Tibial nerve (tissue), 4 donors: Measurements from ENCODE around the gene CITED1. TPM values are rescaled to one million over a fixed set of nuclear protein-coding genes. Genes with fewer than 3 reads are reported as not detected.
A peak's percentile ranks its signal among the peaks of the same experiment; 100 is the strongest.

Experiments used
- DNase-seq, 2 donors: peaks; one replicate each; pipeline ENCODE4 v3.0.0-alpha.2; 2019; ENCODE audit warnings: low spot score in 2 of 2
- H3K27ac ChIP-seq, 4 donors: fragments of 200-600 bp; sonication (generic) in 3 of 4; one replicate each; pipeline ENCODE4 v1.5.1; 2017 to 2019; ENCODE audit warnings: mild to moderate bottlenecking in 1 of 4
- H3K27me3 ChIP-seq, 2 donors: fragments of 200-600 bp; sonication (generic) in 1 of 2; one replicate each; pipeline versions ENCODE4 v1.5.1 to v1.6.0; 2017 to 2019
- H3K36me3 ChIP-seq, 3 donors: fragments of 200-600 bp; sonication (generic); one replicate each; pipeline ENCODE4 v1.5.1; 2018 to 2019
- H3K4me1 ChIP-seq, 4 donors: fragments of 200-600 bp; sonication (generic) in 3 of 4; one replicate each; pipeline ENCODE4 v1.5.1; 2017 to 2019
- H3K4me3 ChIP-seq, 4 donors: fragments of 200-600 bp; sonication (generic) in 3 of 4; one replicate each; pipeline ENCODE4 v1.5.1; 2017 to 2019; ENCODE audit warnings: mild to moderate bottlenecking in 1 of 4, moderate library complexity in 1 of 4
- H3K9me3 ChIP-seq, 4 donors: fragments of 200-600 bp; sonication (generic) in 3 of 4; one replicate each; pipeline ENCODE4 v1.5.1; 2017 to 2019
- EP300 ChIP-seq, 2 donors: sonication (generic); formaldehyde crosslinking; IDR thresholded peaks; one replicate each; pipeline ENCODE4 v1.6.1; 2017; ENCODE audit warnings: antibody characterized with exemption in 2 of 2, mild to moderate bottlenecking in 1 of 2
- POLR2A ChIP-seq, 2 donors: fragments of 450-650 bp; IDR thresholded peaks; one replicate each; pipeline ENCODE4 v1.6.1; 2017; ENCODE audit warnings: antibody characterized with exemption in 2 of 2, mild to moderate bottlenecking in 2 of 2, moderate library complexity in 2 of 2
- WGBS, 2 donors: methylation state at CpG; one replicate each; pipeline ENCODE4 v1.1.5; 2018; 5-methylcytosine and 5-hydroxymethylcytosine counted together
- total RNA-seq, 4 donors: library from RNA; depleted of rRNA; stranded (reverse); fragments of >200 nt; gene quantifications; one replicate each; pipeline ENCODE4 v1.1.0, GENCODE V29; 2016
- TF ChIP-seq, protein P1 (sequence below), 5 experiments: fragments of 200-600 bp in 3 of 5; fragments of 450-650 bp in 2 of 5; sonication (generic) in 3 of 5; IDR thresholded peaks; one replicate each; pipeline ENCODE4 v1.5.1; 2016 to 2019; ENCODE audit warnings: antibody characterized with exemption in 5 of 5, mild to moderate bottlenecking in 3 of 5, moderate library complexity in 2 of 5

CITED1 gene
- total RNA-seq, 4 donors from 2014 or later: 0.60 to 1.7 (median 0.84) TPM; not detected in 1

GRCh38 chrX:72308209-72308565, 2.5 kb upstream of the CITED1 start:
- H3K27me3 ChIP-seq: peaks cover 0 to 86% of the 10 kb centered on the region in 2 donors
- 15 to 26% methylated on average over 10 to 11 of the region's 11 CpGs for WGBS, 2 donors
- TF ChIP-seq POLR2A (IDR thresholded peaks at IDR 0.05): no peak
- TF ChIP-seq EP300 (IDR thresholded peaks at IDR 0.05): no peak
- TF ChIP-seq, protein P1, sequence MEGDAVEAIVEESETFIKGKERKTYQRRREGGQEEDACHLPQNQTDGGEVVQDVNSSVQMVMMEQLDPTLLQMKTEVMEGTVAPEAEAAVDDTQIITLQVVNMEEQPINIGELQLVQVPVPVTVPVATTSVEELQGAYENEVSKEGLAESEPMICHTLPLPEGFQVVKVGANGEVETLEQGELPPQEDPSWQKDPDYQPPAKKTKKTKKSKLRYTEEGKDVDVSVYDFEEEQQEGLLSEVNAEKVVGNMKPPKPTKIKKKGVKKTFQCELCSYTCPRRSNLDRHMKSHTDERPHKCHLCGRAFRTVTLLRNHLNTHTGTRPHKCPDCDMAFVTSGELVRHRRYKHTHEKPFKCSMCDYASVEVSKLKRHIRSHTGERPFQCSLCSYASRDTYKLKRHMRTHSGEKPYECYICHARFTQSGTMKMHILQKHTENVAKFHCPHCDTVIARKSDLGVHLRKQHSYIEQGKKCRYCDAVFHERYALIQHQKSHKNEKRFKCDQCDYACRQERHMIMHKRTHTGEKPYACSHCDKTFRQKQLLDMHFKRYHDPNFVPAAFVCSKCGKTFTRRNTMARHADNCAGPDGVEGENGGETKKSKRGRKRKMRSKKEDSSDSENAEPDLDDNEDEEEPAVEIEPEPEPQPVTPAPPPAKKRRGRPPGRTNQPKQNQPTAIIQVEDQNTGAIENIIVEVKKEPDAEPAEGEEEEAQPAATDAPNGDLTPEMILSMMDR (IDR thresholded peaks at IDR 0.05): no peak
- no peaks in the 10 kb centered on the region for H3K9me3 ChIP-seq
- no peaks in the 10 kb centered on the region for H3K36me3 ChIP-seq
- H3K4me3 ChIP-seq: peak overlapping the region in 2 of 4 donors; percentile 18 to 60
- no peak overlapping the region for H3K27ac ChIP-seq
- no peak for DNase-seq
- peaks cover 0 to 38% (median 6%) of the 10 kb centered on the region in 4 donors for H3K4me1 ChIP-seq

DNA sequence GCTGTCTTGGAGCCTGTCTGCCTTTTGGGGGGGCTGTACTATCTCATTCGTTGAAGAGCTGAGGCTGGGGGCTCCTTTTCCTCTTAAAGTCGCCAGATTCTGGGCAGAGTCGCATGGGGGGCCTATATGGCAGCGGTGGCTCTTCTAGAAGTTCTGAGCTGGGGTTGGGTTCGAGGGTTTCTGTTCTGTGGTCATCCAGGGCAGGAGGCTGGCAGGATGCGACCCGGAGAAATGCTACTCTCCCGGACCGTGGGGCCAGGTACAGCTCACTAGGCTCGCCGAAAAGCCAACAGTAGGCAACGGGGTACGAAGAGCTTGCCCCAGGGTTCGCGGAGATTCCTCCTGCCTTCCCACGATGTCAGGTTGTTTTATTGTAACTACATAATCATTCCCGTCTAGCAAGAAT, 1.9 kb upstream of the CITED1 start:
- H3K27me3 ChIP-seq: peaks cover 0 to 87% of the 10 kb centered on the region in 2 donors
- no peaks in the 10 kb centered on the region for H3K9me3 ChIP-seq
- no peak overlapping the region for H3K27ac ChIP-seq
- no peak for DNase-seq
- WGBS, 2 donors: 0 to 21% methylated on average over 4 to 17 of the region's 17 CpGs
- H3K4me1 ChIP-seq: peaks cover 0 to 38% (median 6%) of the 10 kb centered on the region in 4 donors
- TF ChIP-seq POLR2A (IDR thresholded peaks at IDR 0.05) (no peak), EP300 (IDR thresholded peaks at IDR 0.05) (no peak)
- TF ChIP-seq, protein P1 (IDR thresholded peaks at IDR 0.05): no peak
- no peaks in the 10 kb centered on the region for H3K36me3 ChIP-seq
- peak overlapping the region in 3 of 4 donors; percentile 47 to 60 (median 50) for H3K4me3 ChIP-seq

- H3K27me3 ChIP-seq: peaks cover 0 to 87% of the 10 kb centered on the region in 2 donors
- DNase-seq: peak; percentile 38 to 40
- no peaks in the 10 kb centered on the region for H3K9me3 ChIP-seq
- TF ChIP-seq, protein P1 (IDR thresholded peaks at IDR 0.05): no peak
- TF ChIP-seq EP300 (IDR thresholded peaks at IDR 0.05): peak in 1 of 2 donors; percentile 31
- H3K4me3 ChIP-seq: peak overlapping the region; percentile 33 to 60 (median 48)
- H3K36me3 ChIP-seq: no peaks in the 10 kb centered on the region
- WGBS, 2 donors: 0 to 14% methylated on average over 20 to 45 of the region's 56 CpGs
- no peak overlapping the region for H3K27ac ChIP-seq
- H3K4me1 ChIP-seq: peaks cover 0 to 38% (median 6%) of the 10 kb centered on the region in 4 donors
These were observed 1.3 kb upstream of the CITED1 start for GRCh38 chrX:72306851-72307645.

- Histone ChIP-seq H3K4me3 (peak overlapping the region; percentile 33 to 60 (median 48)), H3K36me3 (no peaks in the 10 kb centered on the region), H3K9me3 (no peaks in the 10 kb centered on the region), H3K4me1 (peaks cover 0 to 38% (median 6%) of the 10 kb centered on the region in 4 donors), H3K27me3 (peaks cover 0 to 88% of the 10 kb centered on the region in 2 donors), H3K27ac (no peak overlapping the region)
- no peak for DNase-seq
- TF ChIP-seq POLR2A (IDR thresholded peaks at IDR 0.05) (no peak), EP300 (IDR thresholded peaks at IDR 0.05) (no peak)
- TF ChIP-seq, protein P1 (IDR thresholded peaks at IDR 0.05): no peak
- 21% methylated on average over 29 of the region's 92 CpGs; no CpG with 5 or more reads in 1 of the 2 donors for WGBS, 2 donors
These were observed 529 bp upstream of the CITED1 start for GRCh38 chrX:72306085-72306801.

DNA sequence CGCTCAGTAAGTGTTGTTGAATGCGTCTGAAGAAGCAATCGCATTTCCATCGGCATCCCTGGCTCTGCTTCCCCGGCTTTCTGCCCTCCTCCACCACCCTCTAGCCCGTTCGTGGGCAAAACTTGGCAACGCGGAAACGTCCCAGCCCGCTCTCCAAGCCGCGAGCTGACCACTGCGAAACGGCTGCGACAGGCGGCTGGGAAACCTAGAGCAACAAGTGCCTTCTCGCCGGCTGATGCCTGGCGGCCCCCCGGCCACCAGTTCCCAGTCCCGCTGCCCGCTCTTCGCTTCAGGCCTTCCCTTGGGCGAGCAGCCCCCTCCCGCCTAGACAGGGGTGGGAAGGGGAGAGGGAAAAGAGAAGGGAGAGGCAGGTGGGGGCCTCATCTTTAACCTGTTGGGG, 837 bp downstream of the CITED1 start:
- DNase-seq: no peak
- no peak for TF ChIP-seq EP300 (IDR thresholded peaks at IDR 0.05)
- TF ChIP-seq POLR2A (IDR thresholded peaks at IDR 0.05): no peak
- TF ChIP-seq, protein P1 (IDR thresholded peaks at IDR 0.05): no peak
- Histone ChIP-seq H3K27me3 (peaks cover 0 to 93% of the 10 kb centered on the region in 2 donors), H3K4me1 (peaks cover 0 to 38% (median 6%) of the 10 kb centered on the region in 4 donors), H3K36me3 (no peaks in the 10 kb centered on the region), H3K9me3 (no peaks in the 10 kb centered on the region), H3K27ac (no peak overlapping the region), H3K4me3 (peak overlapping the region; percentile 32 to 60 (median 34))
- WGBS, 2 donors: 2 to 11% methylated on average over 25 to 26 of the region's 26 CpGs
